ENCODE results near the gene NELL1. TPM values are rescaled to one million over a fixed set of nuclear protein-coding genes. Genes with fewer than 3 reads are reported as not detected.

NELL1 gene
- total and polyA plus RNA-seq, 7 donors: 0.01 TPM; not detected in 6

DNA sequence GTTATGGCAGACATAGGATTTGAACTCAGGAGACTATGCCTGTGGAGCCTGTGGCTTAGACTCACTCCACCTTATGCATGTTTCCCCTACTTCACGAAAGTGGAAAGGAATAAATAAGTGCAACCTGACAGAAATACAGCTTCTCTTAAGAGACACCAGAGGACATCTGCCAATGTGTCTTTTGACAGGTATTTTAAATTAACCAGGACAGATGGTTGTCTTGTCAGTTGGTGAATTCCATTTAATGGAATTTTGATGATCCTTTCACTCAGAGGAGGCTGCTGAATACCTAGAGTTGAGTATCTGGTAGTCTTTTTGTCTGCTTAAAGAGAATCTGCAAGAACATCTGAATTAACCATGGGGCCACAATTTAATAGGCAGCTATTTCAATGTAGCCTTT is 46.1 kb downstream of the NELL1 start:
- Histone ChIP-seq H3K36me3 (ENCODE audit: insufficient read depth in 1 of 2, low read depth in 1 of 2) (no peaks in the 10 kb centered on the region), H3K4me1 (no peaks in the 10 kb centered on the region), H3K9me3 (no peaks in the 10 kb centered on the region), H3K27ac (no peak overlapping the region), H3K4me3 (no peak overlapping the region), H3K27me3 (ENCODE audit: insufficient read depth in 3 of 3, low read length in 2 of 3) (no peaks in the 10 kb centered on the region)
- intact Hi-C loops (cut with DNase I): no loop called here
- ATAC-seq (no peak), DNase-seq (no peak)
- WGBS, 3 donors: 42 to 62% (median 58%) methylated on average over 1 of the region's 1 CpG
- TF ChIP-seq, protein P1, sequence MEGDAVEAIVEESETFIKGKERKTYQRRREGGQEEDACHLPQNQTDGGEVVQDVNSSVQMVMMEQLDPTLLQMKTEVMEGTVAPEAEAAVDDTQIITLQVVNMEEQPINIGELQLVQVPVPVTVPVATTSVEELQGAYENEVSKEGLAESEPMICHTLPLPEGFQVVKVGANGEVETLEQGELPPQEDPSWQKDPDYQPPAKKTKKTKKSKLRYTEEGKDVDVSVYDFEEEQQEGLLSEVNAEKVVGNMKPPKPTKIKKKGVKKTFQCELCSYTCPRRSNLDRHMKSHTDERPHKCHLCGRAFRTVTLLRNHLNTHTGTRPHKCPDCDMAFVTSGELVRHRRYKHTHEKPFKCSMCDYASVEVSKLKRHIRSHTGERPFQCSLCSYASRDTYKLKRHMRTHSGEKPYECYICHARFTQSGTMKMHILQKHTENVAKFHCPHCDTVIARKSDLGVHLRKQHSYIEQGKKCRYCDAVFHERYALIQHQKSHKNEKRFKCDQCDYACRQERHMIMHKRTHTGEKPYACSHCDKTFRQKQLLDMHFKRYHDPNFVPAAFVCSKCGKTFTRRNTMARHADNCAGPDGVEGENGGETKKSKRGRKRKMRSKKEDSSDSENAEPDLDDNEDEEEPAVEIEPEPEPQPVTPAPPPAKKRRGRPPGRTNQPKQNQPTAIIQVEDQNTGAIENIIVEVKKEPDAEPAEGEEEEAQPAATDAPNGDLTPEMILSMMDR (IDR thresholded peaks at IDR 0.05): no peak

GRCh38 chr11:20715931-20716330 is 46.5 kb downstream of the NELL1 start:
- TF ChIP-seq, protein P1 (IDR thresholded peaks at IDR 0.05): no peak
- no peaks in the 10 kb centered on the region for H3K36me3 ChIP-seq (ENCODE audit: insufficient read depth in 1 of 2, low read depth in 1 of 2)
- intact Hi-C loops (cut with DNase I): no loop called here
- H3K27ac ChIP-seq: no peak overlapping the region
- H3K9me3 ChIP-seq: no peaks in the 10 kb centered on the region
- H3K27me3 ChIP-seq (ENCODE audit: insufficient read depth in 3 of 3, low read length in 2 of 3): no peaks in the 10 kb centered on the region
- H3K4me3 ChIP-seq: no peak overlapping the region
- DNase-seq (no peak), ATAC-seq (no peak)
- WGBS, 3 donors: 60 to 84% (median 62%) methylated on average over 3 of the region's 3 CpGs
- H3K4me1 ChIP-seq: no peaks in the 10 kb centered on the region

DNA sequence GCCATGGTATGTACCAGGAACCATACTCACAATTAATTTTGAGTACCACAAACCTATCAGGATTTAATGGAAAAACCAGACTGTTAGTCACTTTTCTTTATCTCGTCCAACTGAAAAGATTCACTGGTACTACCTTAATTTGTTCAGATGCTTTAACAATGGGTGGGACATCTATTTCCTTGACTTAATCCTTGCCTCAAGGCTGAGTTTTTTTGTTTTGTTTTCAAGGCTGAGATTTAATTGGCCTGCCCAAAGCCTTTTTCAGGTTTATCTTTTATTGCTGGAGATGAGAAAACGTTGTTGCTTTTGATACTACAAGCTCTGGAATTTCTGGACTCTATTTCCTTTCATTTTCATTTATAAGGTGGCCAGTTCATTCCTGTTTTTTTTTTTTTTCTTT is 50.4 kb downstream of the NELL1 start:
- Histone ChIP-seq H3K27me3 (ENCODE audit: insufficient read depth in 3 of 3, low read length in 2 of 3) (no peaks in the 10 kb centered on the region), H3K36me3 (ENCODE audit: insufficient read depth in 1 of 2, low read depth in 1 of 2) (no peaks in the 10 kb centered on the region), H3K9me3 (no peaks in the 10 kb centered on the region), H3K4me1 (no peaks in the 10 kb centered on the region), H3K4me3 (no peak overlapping the region), H3K27ac (no peak overlapping the region)
- 53 to 76% (median 61%) methylated on average over 2 of the region's 2 CpGs for WGBS, 3 donors
- TF ChIP-seq, protein P1 (IDR thresholded peaks at IDR 0.05): no peak
- no peak for DNase-seq
- no peak for ATAC-seq
- intact Hi-C loops (cut with DNase I): no loop called here

DNA sequence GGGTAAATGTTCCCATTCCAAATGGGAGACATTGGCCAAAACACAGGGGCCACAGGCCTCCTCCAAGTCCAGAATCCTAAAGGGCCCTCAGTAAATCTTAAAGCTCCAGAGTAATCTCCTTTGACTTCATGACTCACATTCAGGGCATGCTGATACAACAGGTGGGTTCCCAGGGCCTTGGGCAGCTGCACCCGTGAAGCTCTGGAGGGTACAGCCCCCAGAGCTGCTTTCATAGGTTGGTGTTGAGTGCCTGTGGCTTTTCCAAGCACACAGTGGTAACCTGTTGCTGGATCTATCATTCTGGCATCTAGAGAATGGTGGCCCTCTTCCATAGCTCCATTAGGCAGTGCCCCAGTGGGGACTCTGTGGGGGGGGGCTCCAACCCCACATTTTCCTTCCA is 54.0 kb downstream of the NELL1 start:
- H3K27ac ChIP-seq: no peak overlapping the region
- ATAC-seq (no peak), DNase-seq (no peak)
- intact Hi-C loops (cut with DNase I): no loop called here
- H3K4me3 ChIP-seq: no peak overlapping the region
- H3K27me3 ChIP-seq (ENCODE audit: insufficient read depth in 3 of 3, low read length in 2 of 3): no peaks in the 10 kb centered on the region
- H3K4me1 ChIP-seq: no peaks in the 10 kb centered on the region
- WGBS, 3 donors: 23 to 41% (median 31%) methylated on average over 1 of the region's 1 CpG
- H3K9me3 ChIP-seq: no peaks in the 10 kb centered on the region
- TF ChIP-seq, protein P1 (IDR thresholded peaks at IDR 0.05): no peak
- H3K36me3 ChIP-seq (ENCODE audit: insufficient read depth in 1 of 2, low read depth in 1 of 2): no peaks in the 10 kb centered on the region

- no peak for ATAC-seq
- TF ChIP-seq, protein P1 (IDR thresholded peaks at IDR 0.05): no peak
- Histone ChIP-seq H3K36me3 (ENCODE audit: insufficient read depth in 1 of 2, low read depth in 1 of 2) (no peaks in the 10 kb centered on the region), H3K9me3 (no peaks in the 10 kb centered on the region), H3K27ac (no peak overlapping the region), H3K4me3 (no peak overlapping the region), H3K4me1 (no peaks in the 10 kb centered on the region), H3K27me3 (ENCODE audit: insufficient read depth in 3 of 3, low read length in 2 of 3) (no peaks in the 10 kb centered on the region)
- 37 to 48% (median 39%) methylated on average over 4 of the region's 4 CpGs for WGBS, 3 donors
- no peak for DNase-seq
- intact Hi-C loops (cut with DNase I): no loop called here
Observed at GRCh38 chr11:20729597-20730105, 60.3 kb downstream of the NELL1 start.

Data from psoas muscle (tissue), 8 donors.